BE2C (cell line): ENCODE data around the gene ABTB2.

Experiments used
- DNase-seq: peaks from one replicate; pipeline ENCODE4 v3.0.0-alpha.2; 2020
- H3K27me3 ChIP-seq: fragments of 250-450 bp; sonication (Bioruptor Pico); 2 replicates; pipeline ENCODE4 v1.5.1; 2020; ENCODE audit warnings: mild to moderate bottlenecking
- H3K36me3 ChIP-seq: fragments of 250-450 bp; sonication (Bioruptor Pico); 2 replicates; pipeline ENCODE4 v1.5.1; 2020; ENCODE audit warnings: mild to moderate bottlenecking
- H3K4me1 ChIP-seq: fragments of 250-450 bp; sonication (Bioruptor Pico); 2 replicates; pipeline ENCODE4 v1.5.1; 2020
- H3K4me3 ChIP-seq: 2 replicates; pipeline ENCODE4 v1.5.1; 2011; ENCODE audit warnings: low read depth, low read length
- H3K9me3 ChIP-seq: fragments of 250-450 bp; sonication (Bioruptor Pico); 2 replicates; pipeline ENCODE4 v1.5.1; 2020
- CTCF ChIP-seq: IDR thresholded peaks from 2 replicates; pipeline ENCODE4 v1.5.1; 2012; ENCODE audit warnings: mild to moderate bottlenecking, low read depth, low read length

ABTB2 gene

GRCh38 chr11:34330653-34331052, 27.2 kb downstream of the ABTB2 start:
- H3K4me3 ChIP-seq, result no peak overlapping the region
- no peak for TF ChIP-seq CTCF
- no peaks in the 10 kb centered on the region for H3K9me3 ChIP-seq
- DNase-seq, result no peak
- no peaks in the 10 kb centered on the region for H3K36me3 ChIP-seq
- H3K4me1 ChIP-seq, result no peaks in the 10 kb centered on the region
- no peaks in the 10 kb centered on the region for H3K27me3 ChIP-seq

GRCh38 chr11:34329876-34330275, 27.9 kb downstream of the ABTB2 start:
- Histone ChIP-seq H3K36me3 (no peaks in the 10 kb centered on the region), H3K27me3 (no peaks in the 10 kb centered on the region), H3K4me3 (no peak overlapping the region), H3K4me1 (no peaks in the 10 kb centered on the region), H3K9me3 (no peaks in the 10 kb centered on the region)
- DNase-seq, result no peak
- no peak for TF ChIP-seq CTCF

- Histone ChIP-seq H3K9me3 (no peaks in the 10 kb centered on the region), H3K27me3 (no peaks in the 10 kb centered on the region), H3K36me3 (no peaks in the 10 kb centered on the region), H3K4me3 (no peak overlapping the region), H3K4me1 (no peaks in the 10 kb centered on the region)
- TF ChIP-seq CTCF, result no peak
- DNase-seq, result no peak
Measured at GRCh38 chr11:34328632-34328910, 29.2 kb downstream of the ABTB2 start.

- H3K27me3 ChIP-seq, result no peaks in the 10 kb centered on the region
- no peak for DNase-seq
- no peak for TF ChIP-seq CTCF
Measured at GRCh38 chr11:34327804-34328631, 29.8 kb downstream of the ABTB2 start.

GRCh38 chr11:34324466-34324865, 33.3 kb downstream of the ABTB2 start:
- H3K36me3 ChIP-seq, result no peaks in the 10 kb centered on the region
- H3K9me3 ChIP-seq, result no peaks in the 10 kb centered on the region
- TF ChIP-seq CTCF, result no peak
- no peak for DNase-seq
- H3K4me1 ChIP-seq, result no peaks in the 10 kb centered on the region
- H3K27me3 ChIP-seq, result no peaks in the 10 kb centered on the region
- no peak overlapping the region for H3K4me3 ChIP-seq

More at GRCh38 chr11:34327804-34328631, 29.8 kb downstream of the ABTB2 start:
- H3K36me3 ChIP-seq, result no peaks in the 10 kb centered on the region
- H3K4me1 ChIP-seq, result no peaks in the 10 kb centered on the region
- H3K4me3 ChIP-seq, result no peak overlapping the region
- H3K9me3 ChIP-seq, result no peaks in the 10 kb centered on the region

- H3K36me3 ChIP-seq, result no peaks in the 10 kb centered on the region
- no peaks in the 10 kb centered on the region for H3K9me3 ChIP-seq
- no peak for TF ChIP-seq CTCF
- H3K4me3 ChIP-seq, result no peak overlapping the region
- H3K27me3 ChIP-seq, result no peaks in the 10 kb centered on the region
- no peaks in the 10 kb centered on the region for H3K4me1 ChIP-seq
- no peak for DNase-seq
Measured at GRCh38 chr11:34323601-34324000, 34.2 kb downstream of the ABTB2 start.
